ENCODE measurements around the gene TRPM3. TPM values are rescaled to one million over a fixed set of nuclear protein-coding genes. Genes with fewer than 3 reads are reported as not detected.

Gene TRPM3
- total and polyA plus RNA-seq, 2 of the 13 experiments (the other 11 are each of a cell fraction or from before 2014, with no cell fraction given): not detected

DNA sequence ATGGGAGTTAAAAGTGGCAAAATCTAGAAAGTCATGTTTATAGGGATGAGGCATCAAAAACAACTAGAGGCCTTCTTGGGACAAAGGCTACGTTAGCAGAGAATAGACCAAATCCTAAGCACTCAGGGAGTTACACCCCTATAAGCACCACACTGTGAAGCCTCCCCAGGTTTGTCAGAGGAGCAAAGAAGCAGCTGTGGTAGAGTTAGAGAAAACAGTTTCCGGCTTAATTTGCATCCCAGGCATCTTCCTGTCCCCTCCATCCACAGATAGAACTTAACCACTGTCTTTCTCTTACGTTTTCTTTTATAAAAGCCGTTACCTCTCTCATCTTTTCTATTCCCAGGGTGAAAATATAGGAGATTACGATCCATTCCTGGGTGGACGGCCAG lies 518.4 kb downstream of the TRPM3 start:
- POLR2A ChIA-PET: no interaction called here
- BruUV-seq (replicated peaks): no TSS peak

More for the DNA sequence above, 518.4 kb downstream of the TRPM3 start:
- H3K9me3 ChIP-seq (ENCODE audit: low read length): no peaks in the 10 kb centered on the region
- intact Hi-C loops (cut with micrococcal nuclease; ENCODE audit: unreplicated experiment) (no loop called here), in situ Hi-C loops (cut with HindIII; ENCODE audit: extremely low pct_ligation_motif_present, low pct_unique_long_range_greater_than_20kb) (loop anchor here (5.0 kb wide), 2 partner anchors 266 to 631 kb away; no protein-coding TSS in a partner anchor)
- FAIRE-seq: no peak
- DNase-seq (ENCODE audit: low spot score): no peak
- H3K27me3 ChIP-seq (ENCODE audit: control insufficient read depth in 1 of 2, insufficient read depth in 2 of 2, low read length in 2 of 2): peaks cover 1 to 16% of the 10 kb centered on the region in 2 experiments; a peak in 4 of 5 replicates
- TF ChIP-seq, protein P1, sequence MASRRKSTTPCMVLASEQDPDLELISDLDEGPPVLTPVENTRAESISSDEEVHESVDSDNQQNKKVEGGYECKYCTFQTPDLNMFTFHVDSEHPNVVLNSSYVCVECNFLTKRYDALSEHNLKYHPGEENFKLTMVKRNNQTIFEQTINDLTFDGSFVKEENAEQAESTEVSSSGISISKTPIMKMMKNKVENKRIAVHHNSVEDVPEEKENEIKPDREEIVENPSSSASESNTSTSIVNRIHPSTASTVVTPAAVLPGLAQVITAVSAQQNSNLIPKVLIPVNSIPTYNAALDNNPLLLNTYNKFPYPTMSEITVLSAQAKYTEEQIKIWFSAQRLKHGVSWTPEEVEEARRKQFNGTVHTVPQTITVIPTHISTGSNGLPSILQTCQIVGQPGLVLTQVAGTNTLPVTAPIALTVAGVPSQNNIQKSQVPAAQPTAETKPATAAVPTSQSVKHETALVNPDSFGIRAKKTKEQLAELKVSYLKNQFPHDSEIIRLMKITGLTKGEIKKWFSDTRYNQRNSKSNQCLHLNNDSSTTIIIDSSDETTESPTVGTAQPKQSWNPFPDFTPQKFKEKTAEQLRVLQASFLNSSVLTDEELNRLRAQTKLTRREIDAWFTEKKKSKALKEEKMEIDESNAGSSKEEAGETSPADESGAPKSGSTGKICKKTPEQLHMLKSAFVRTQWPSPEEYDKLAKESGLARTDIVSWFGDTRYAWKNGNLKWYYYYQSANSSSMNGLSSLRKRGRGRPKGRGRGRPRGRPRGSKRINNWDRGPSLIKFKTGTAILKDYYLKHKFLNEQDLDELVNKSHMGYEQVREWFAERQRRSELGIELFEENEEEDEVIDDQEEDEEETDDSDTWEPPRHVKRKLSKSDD (CRISPR knock-in tag; IDR thresholded peaks at IDR 0.05; ENCODE audit: low read depth): no peak
- TF ChIP-seq ZNF629 (CRISPR knock-in tag; conservative IDR thresholded peaks at IDR 0.05): no peak
- no peak for TF ChIP-seq MTF2 (CRISPR knock-in tag; IDR thresholded peaks at IDR 0.05; ENCODE audit: borderline replicate concordance)
- TF ChIP-seq, protein P2, sequence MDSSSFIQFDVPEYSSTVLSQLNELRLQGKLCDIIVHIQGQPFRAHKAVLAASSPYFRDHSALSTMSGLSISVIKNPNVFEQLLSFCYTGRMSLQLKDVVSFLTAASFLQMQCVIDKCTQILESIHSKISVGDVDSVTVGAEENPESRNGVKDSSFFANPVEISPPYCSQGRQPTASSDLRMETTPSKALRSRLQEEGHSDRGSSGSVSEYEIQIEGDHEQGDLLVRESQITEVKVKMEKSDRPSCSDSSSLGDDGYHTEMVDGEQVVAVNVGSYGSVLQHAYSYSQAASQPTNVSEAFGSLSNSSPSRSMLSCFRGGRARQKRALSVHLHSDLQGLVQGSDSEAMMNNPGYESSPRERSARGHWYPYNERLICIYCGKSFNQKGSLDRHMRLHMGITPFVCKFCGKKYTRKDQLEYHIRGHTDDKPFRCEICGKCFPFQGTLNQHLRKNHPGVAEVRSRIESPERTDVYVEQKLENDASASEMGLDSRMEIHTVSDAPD (CRISPR knock-in tag; IDR thresholded peaks at IDR 0.05): no peak
- TF ChIP-seq ZSCAN29 (CRISPR knock-in tag; conservative IDR thresholded peaks at IDR 0.05): no peak
- no peak for TF ChIP-seq ZNF121 (CRISPR knock-in tag; IDR thresholded peaks at IDR 0.05)
- no peak for TF ChIP-seq MBD4 (IDR thresholded peaks at IDR 0.05; ENCODE audit: borderline replicate concordance, low read length)
- TF ChIP-seq ZNF235 (CRISPR knock-in tag; IDR thresholded peaks at IDR 0.05; ENCODE audit: borderline replicate concordance): no peak
- no peak for TF ChIP-seq KDM2A (CRISPR knock-in tag; IDR thresholded peaks at IDR 0.05; ENCODE audit: borderline replicate concordance, low read depth)
- TF ChIP-seq ISX (CRISPR knock-in tag; conservative IDR thresholded peaks at IDR 0.05): no peak
- no peak for TF ChIP-seq ZFY (CRISPR knock-in tag; IDR thresholded peaks at IDR 0.05)
- no peak for TF ChIP-seq ZNF605 (CRISPR knock-in tag; IDR thresholded peaks at IDR 0.05)
- no peak for TF ChIP-seq ZNF264 (CRISPR knock-in tag; IDR thresholded peaks at IDR 0.05)
- TF ChIP-seq SMAD9 (CRISPR knock-in tag; IDR thresholded peaks at IDR 0.05): no peak
- no peak for TF ChIP-seq ZNF30 (CRISPR knock-in tag; IDR thresholded peaks at IDR 0.05)
- TF ChIP-seq, protein P3, sequence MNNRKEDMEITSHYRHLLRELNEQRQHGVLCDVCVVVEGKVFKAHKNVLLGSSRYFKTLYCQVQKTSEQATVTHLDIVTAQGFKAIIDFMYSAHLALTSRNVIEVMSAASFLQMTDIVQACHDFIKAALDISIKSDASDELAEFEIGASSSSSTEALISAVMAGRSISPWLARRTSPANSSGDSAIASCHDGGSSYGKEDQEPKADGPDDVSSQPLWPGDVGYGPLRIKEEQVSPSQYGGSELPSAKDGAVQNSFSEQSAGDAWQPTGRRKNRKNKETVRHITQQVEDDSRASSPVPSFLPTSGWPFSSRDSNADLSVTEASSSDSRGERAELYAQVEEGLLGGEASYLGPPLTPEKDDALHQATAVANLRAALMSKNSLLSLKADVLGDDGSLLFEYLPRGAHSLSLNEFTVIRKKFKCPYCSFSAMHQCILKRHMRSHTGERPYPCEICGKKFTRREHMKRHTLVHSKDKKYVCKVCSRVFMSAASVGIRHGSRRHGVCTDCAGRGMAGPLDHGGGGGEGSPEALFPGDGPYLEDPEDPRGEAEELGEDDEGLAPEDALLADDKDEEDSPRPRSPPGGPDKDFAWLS (CRISPR knock-in tag; IDR thresholded peaks at IDR 0.05; ENCODE audit: borderline replicate concordance): no peak
- no peak overlapping the region for H3K4me3 ChIP-seq (replicated peaks in 1 of 3; ENCODE audit: insufficient read depth in 1 of 3, low read depth in 2 of 3, low read length in 3 of 3)
- H3K4me2 ChIP-seq (ENCODE audit: low read depth, low read length): no peak overlapping the region
- no peak for ATAC-seq
- H3K9ac ChIP-seq (ENCODE audit: insufficient read depth, low read depth, low read length): no peak overlapping the region
- H3K27ac ChIP-seq (ENCODE audit: extremely low read length, insufficient read depth, low read length): no peak overlapping the region
- H3K36me3 ChIP-seq (replicated peaks in 1 of 2; ENCODE audit: control insufficient read depth in 1 of 2, insufficient read depth in 2 of 2, low read length in 2 of 2): no peaks in the 10 kb centered on the region
- no peak overlapping the region for H2AFZ ChIP-seq (ENCODE audit: low read length)
- no peaks in the 10 kb centered on the region for H3K79me2 ChIP-seq (ENCODE audit: insufficient read depth, low read length)
- H3K4me1 ChIP-seq (ENCODE audit: insufficient read depth, low read length): peaks cover 9% of the 10 kb centered on the region; the same call in 1 of the 2 replicates
- CTCF ChIA-PET (ENCODE audit: low intra/inter-chr PET ratio, low total read pairs): interaction anchor here (2.7 to 2.8 kb wide), 2 partner anchors 262 to 631 kb away, joined by 17 to 29 read pairs; no protein-coding TSS in a partner anchor
- no peaks in the 10 kb centered on the region for H4K20me1 ChIP-seq (ENCODE audit: insufficient read depth, low read length)
- WGBS (ENCODE audit: low lambda C conversion rate): 30% methylated on average over 6 of the region's 6 CpGs

Measured in HepG2 (cell line).